SK-N-SH (cell line): Measurements from ENCODE around the gene RRP9.

Source experiments
- CHD2 ChIP-seq: fragments of 150-350 bp; IDR thresholded peaks from 2 replicates; pipeline ENCODE4 v1.6.1; 2018; ENCODE audit warnings: low read length; ENCODE audit not compliant: partially characterized antibody
- TF ChIP-seq, protein P1 (sequence below): fragments of 200-600 bp; sonication (generic); IDR thresholded peaks from 2 replicates; pipeline ENCODE4 v1.6.1; 2017; ENCODE audit warnings: antibody characterized with exemption, mild to moderate bottlenecking, moderate library complexity

DNA sequence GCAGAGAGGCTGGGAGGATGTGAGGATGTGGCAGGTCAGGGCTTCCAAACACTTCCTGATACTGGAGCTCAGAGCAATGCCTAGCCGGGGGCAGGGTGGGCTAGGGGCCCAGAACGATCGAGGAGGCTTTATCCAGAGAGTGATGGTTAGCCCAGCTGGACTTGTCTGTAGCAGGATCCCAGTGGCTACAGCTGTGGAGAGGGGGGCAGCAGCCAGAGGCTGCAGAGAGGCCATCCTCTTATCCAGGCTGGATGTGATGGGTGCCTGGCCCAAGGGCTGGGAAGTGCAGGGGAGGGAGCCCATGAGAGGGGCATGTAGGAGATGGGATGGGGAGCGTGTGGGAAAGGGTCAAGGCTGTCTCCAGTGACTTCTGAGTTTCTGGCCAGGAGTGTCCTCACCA lies 5.1 kb upstream of the RRP9 start:
- TF ChIP-seq, protein P1, sequence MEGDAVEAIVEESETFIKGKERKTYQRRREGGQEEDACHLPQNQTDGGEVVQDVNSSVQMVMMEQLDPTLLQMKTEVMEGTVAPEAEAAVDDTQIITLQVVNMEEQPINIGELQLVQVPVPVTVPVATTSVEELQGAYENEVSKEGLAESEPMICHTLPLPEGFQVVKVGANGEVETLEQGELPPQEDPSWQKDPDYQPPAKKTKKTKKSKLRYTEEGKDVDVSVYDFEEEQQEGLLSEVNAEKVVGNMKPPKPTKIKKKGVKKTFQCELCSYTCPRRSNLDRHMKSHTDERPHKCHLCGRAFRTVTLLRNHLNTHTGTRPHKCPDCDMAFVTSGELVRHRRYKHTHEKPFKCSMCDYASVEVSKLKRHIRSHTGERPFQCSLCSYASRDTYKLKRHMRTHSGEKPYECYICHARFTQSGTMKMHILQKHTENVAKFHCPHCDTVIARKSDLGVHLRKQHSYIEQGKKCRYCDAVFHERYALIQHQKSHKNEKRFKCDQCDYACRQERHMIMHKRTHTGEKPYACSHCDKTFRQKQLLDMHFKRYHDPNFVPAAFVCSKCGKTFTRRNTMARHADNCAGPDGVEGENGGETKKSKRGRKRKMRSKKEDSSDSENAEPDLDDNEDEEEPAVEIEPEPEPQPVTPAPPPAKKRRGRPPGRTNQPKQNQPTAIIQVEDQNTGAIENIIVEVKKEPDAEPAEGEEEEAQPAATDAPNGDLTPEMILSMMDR, result no peak
- TF ChIP-seq CHD2, result no peak
